ENCODE data around the gene PTPRD. TPM values are rescaled to one million over a fixed set of nuclear protein-coding genes. Genes with fewer than 3 reads are reported as not detected.

PTPRD gene
- total and polyA plus RNA-seq, 2 donors (not counting 1 experiment from before 2014, with no cell fraction given): 0.35 to 4.8 TPM

DNA sequence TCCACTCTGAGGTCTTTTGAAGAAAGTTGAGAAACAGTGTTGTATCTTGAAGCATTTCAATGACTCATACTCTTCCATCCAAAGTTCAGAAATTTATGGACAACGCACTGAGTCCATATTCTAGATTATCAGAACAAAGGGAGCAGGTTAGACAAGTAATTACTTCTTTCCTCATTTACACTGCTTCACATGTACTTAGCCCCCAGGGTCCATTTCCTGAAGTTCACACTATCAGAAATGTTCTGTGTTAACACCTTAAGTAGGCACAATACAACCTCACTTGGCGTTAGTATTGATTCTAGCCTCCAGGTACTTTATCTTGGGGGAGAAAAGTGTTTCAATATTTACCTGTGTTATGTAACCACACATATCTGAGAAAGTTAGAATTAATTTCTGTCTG lies 2325.3 kb downstream of the PTPRD start:
- Histone ChIP-seq H3K27ac (ENCODE audit: insufficient read depth, low read length) (no peak overlapping the region), H3K27me3 (ENCODE audit: control insufficient read depth, insufficient read depth, low read length) (no peaks in the 10 kb centered on the region), H3K79me2 (ENCODE audit: control insufficient read depth, insufficient read depth, low read length) (no peaks in the 10 kb centered on the region), H3K36me3 (ENCODE audit: control insufficient read depth, insufficient read depth, low read length) (no peaks in the 10 kb centered on the region), H3K9ac (ENCODE audit: insufficient read depth, low read length) (no peak overlapping the region), H2AFZ (ENCODE audit: low read length) (no peak overlapping the region), H4K20me1 (ENCODE audit: control insufficient read depth, extremely low read depth, insufficient read depth, low read length) (no peaks in the 10 kb centered on the region), H3K4me1 (ENCODE audit: control insufficient read depth, extremely low read depth, insufficient read depth, low read length) (no peaks in the 10 kb centered on the region), H3K4me3 (replicated peaks in 1 of 4; ENCODE audit: control extremely low read depth in 1 of 4, insufficient read depth in 1 of 4, low read depth in 3 of 4, low read length in 4 of 4) (no peak overlapping the region), H3K9me3 (ENCODE audit: control insufficient read depth, insufficient read depth, low read depth, low read length) (no peaks in the 10 kb centered on the region), H3K4me2 (ENCODE audit: extremely low read depth, insufficient read depth, low read length) (no peak overlapping the region)
- DNase-seq (ENCODE audit: low read depth in 2 of 2): no peak
- TF ChIP-seq CTCF (conservative IDR thresholded peaks at IDR 0.05 in 1 of 2, IDR thresholded peaks at IDR 0.05 in 1 of 2; ENCODE audit: low read depth in 1 of 2, low read length in 2 of 2) (no peak), EZH2 (IDR thresholded peaks at IDR 0.05; ENCODE audit: low read length, missing control alignments) (no peak)

- TF ChIP-seq EZH2 (IDR thresholded peaks at IDR 0.05; ENCODE audit: low read length, missing control alignments) (no peak), CTCF (conservative IDR thresholded peaks at IDR 0.05 in 1 of 2, IDR thresholded peaks at IDR 0.05 in 1 of 2; ENCODE audit: low read depth in 1 of 2, low read length in 2 of 2) (no peak)
- Histone ChIP-seq H3K4me1 (ENCODE audit: control insufficient read depth, extremely low read depth, insufficient read depth, low read length) (no peaks in the 10 kb centered on the region), H3K79me2 (ENCODE audit: control insufficient read depth, insufficient read depth, low read length) (no peaks in the 10 kb centered on the region), H3K27ac (ENCODE audit: insufficient read depth, low read length) (no peak overlapping the region), H3K4me2 (ENCODE audit: extremely low read depth, insufficient read depth, low read length) (no peak overlapping the region), H3K4me3 (replicated peaks in 1 of 4; ENCODE audit: control extremely low read depth in 1 of 4, insufficient read depth in 1 of 4, low read depth in 3 of 4, low read length in 4 of 4) (no peak overlapping the region), H4K20me1 (ENCODE audit: control insufficient read depth, extremely low read depth, insufficient read depth, low read length) (no peaks in the 10 kb centered on the region), H3K36me3 (ENCODE audit: control insufficient read depth, insufficient read depth, low read length) (no peaks in the 10 kb centered on the region), H3K9ac (ENCODE audit: insufficient read depth, low read length) (no peak overlapping the region), H3K9me3 (ENCODE audit: control insufficient read depth, insufficient read depth, low read depth, low read length) (no peaks in the 10 kb centered on the region), H3K27me3 (ENCODE audit: control insufficient read depth, insufficient read depth, low read length) (no peaks in the 10 kb centered on the region), H2AFZ (ENCODE audit: low read length) (no peak overlapping the region)
- DNase-seq (ENCODE audit: low read depth in 2 of 2): no peak
Observed at GRCh38 chr9:8284884-8285283, 2327.9 kb downstream of the PTPRD start.

DNA sequence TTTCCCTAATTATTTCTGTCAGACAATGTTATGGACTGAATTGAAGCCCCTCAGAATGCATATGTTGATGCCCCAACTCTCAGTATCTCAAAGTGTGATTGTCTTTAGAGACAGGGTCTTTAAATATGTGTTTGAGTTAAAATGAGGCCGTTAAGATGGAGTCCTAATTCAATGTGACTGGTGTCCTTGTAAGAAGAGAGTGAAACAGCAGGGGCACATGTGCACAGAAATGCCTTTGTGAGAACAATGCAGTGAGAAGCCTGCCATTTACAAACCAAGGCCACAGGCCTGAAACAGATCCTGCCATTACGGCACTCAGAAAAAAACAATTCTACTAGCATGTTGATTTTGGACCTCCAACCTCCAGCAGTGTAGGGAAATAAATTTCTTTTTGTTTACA lies 2330.3 kb downstream of the PTPRD start:
- no peak for DNase-seq (ENCODE audit: low read depth in 2 of 2)
- Histone ChIP-seq H3K4me1 (ENCODE audit: control insufficient read depth, extremely low read depth, insufficient read depth, low read length) (no peaks in the 10 kb centered on the region), H3K27ac (ENCODE audit: insufficient read depth, low read length) (no peak overlapping the region), H3K9me3 (ENCODE audit: control insufficient read depth, insufficient read depth, low read depth, low read length) (no peaks in the 10 kb centered on the region), H3K36me3 (ENCODE audit: control insufficient read depth, insufficient read depth, low read length) (no peaks in the 10 kb centered on the region), H3K9ac (ENCODE audit: insufficient read depth, low read length) (no peak overlapping the region), H2AFZ (ENCODE audit: low read length) (no peak overlapping the region), H3K27me3 (ENCODE audit: control insufficient read depth, insufficient read depth, low read length) (no peaks in the 10 kb centered on the region), H4K20me1 (ENCODE audit: control insufficient read depth, extremely low read depth, insufficient read depth, low read length) (no peaks in the 10 kb centered on the region), H3K79me2 (ENCODE audit: control insufficient read depth, insufficient read depth, low read length) (no peaks in the 10 kb centered on the region), H3K4me2 (ENCODE audit: extremely low read depth, insufficient read depth, low read length) (no peak overlapping the region), H3K4me3 (replicated peaks in 1 of 4; ENCODE audit: control extremely low read depth in 1 of 4, insufficient read depth in 1 of 4, low read depth in 3 of 4, low read length in 4 of 4) (no peak overlapping the region)
- TF ChIP-seq CTCF (conservative IDR thresholded peaks at IDR 0.05 in 1 of 2, IDR thresholded peaks at IDR 0.05 in 1 of 2; ENCODE audit: low read depth in 1 of 2, low read length in 2 of 2) (no peak), EZH2 (IDR thresholded peaks at IDR 0.05; ENCODE audit: low read length, missing control alignments) (no peak)

Data from fibroblast of lung (primary cell).